Measurements from ENCODE around the gene SMIM41.

Gene SMIM41

GRCh38 chr12:52050758-52051541 is 28.6 kb upstream of the SMIM41 start, which contains the start of gene NR4A1:
Gene NR4A1 (plus strand): TSS chr12:52051442. CDS start chr12:52054329, 2,887 bp downstream.
- no peak for DNase-seq (ENCODE audit: low read depth, low spot score)

DNA sequence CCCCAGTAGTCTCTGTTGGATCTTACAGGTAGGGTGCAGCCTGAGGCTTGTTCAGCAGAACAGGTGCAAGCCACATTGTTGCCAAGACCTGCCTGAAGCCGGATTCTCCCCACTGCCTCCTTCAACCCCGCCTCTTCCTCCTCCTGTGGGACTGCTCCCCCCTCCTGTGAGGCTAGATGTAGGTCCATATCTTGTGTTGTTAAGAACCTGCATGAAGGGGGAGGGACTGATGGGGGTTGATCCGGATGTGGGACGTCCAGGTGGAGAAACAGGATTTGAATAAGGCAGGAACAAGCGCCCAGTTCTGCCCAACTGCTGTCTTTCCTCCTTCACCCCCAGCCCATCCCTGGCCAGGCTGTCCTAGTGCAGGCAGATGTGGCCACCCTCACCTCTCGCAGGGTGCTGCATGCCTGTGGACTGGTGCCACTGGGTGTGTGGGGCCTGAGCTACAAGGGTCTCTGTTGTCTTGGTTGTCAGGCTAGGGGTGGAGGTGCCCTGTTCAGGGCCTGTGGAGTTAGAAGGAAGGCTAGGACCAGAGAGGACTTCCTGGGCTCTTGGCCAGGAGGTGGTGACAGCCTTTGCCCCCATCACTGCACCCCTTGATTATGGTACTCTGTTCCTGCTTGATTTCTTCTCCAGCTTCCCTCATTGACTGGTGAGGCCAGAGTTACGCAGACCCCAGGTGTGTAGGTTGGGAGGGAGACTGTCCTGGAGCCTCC is 26.9 kb upstream of the SMIM41 start:
- no peak for DNase-seq (ENCODE audit: low read depth, low spot score)

- DNase-seq (ENCODE audit: low read depth, low spot score) = no peak
Measured at GRCh38 chr12:52053536-52054209, 25.8 kb upstream of the SMIM41 start.

DNA sequence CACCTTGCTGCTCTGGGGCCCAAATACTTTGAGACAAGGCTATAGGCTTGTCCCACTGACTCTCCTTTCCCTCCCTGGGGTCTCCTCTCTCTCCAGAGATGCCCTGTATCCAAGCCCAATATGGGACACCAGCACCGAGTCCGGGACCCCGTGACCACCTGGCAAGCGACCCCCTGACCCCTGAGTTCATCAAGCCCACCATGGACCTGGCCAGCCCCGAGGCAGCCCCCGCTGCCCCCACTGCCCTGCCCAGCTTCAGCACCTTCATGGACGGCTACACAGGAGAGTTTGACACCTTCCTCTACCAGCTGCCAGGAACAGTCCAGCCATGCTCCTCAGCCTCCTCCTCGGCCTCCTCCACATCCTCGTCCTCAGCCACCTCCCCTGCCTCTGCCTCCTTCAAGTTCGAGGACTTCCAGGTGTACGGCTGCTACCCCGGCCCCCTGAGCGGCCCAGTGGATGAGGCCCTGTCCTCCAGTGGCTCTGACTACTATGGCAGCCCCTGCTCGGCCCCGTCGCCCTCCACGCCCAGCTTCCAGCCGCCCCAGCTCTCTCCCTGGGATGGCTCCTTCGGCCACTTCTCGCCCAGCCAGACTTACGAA is 25.2 kb upstream of the SMIM41 start:
- no peak for DNase-seq (ENCODE audit: low read depth, low spot score)

DNA sequence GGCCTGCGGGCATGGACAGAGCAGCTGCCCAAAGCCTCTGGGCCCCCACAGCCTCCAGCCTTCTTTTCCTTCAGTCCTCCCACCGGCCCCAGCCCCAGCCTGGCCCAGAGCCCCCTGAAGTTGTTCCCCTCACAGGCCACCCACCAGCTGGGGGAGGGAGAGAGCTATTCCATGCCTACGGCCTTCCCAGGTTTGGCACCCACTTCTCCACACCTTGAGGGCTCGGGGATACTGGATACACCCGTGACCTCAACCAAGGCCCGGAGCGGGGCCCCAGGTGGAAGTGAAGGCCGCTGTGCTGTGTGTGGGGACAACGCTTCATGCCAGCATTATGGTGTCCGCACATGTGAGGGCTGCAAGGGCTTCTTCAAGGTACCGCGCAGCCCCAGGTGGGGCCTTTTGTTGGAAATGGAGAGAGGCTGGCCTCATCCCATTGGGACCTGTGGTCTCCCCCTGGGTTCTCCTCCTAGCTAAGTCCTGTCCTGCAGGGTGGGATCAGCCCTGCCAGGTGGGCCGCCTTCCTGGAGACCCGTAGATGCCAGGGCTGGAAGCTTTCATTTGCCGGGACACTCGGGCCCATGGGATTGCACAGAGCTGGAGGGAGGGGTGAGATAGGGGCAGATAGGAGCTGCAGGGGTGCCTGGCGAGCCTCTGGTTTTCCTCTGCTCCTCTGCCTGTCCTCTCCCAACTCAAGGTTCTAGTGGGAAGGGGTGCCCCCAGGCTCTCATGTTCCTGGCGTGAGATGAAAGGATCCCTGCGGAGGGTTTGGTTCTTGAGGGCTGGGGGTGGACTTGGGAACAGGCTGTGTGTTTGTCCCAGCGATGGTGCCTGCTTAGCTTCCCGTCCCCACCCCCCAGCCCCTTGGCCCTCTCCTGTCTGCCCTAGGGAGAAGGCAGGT is 24.4 kb upstream of the SMIM41 start:
- no peak for DNase-seq (ENCODE audit: low read depth, low spot score)

DNA sequence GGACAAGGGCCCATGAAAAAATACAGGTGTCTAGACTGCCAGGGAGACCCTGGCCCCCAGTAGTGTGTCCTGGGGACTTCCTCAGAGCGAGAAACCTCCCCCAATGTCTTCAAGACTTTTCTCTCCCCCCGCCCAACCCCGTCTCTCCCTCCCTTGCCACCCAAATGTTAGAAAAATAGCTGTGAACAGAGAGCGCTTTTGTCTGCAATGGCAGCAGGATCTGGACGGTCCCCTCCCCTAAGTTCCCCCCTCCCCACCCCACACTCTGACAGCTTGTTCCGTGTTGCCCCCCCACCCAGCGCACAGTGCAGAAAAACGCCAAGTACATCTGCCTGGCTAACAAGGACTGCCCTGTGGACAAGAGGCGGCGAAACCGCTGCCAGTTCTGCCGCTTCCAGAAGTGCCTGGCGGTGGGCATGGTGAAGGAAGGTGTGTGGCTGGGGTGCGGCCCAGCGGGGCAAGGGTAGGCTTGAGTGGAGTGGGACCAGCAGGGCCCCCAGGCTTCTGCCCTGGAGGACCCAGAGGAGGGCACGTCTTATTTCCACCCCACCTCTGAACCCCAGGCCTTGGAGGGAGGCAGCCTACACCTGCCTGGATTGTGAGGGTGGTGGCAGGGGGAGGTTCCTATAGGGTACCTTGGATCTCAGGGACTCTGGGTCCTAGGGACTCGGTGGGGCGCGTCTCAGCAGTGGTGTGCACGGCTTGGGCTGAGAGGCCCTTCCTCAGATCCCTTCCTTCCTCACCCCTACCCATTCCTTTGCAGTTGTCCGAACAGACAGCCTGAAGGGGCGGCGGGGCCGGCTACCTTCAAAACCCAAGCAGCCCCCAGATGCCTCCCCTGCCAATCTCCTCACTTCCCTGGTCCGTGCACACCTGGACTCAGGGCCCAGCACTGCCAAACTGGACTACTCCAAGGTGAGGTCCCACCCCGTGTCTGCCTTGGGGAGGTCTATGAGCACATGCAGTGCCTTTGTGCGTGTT is 23.5 kb upstream of the SMIM41 start:
- no peak for DNase-seq (ENCODE audit: low read depth, low spot score)

DNA sequence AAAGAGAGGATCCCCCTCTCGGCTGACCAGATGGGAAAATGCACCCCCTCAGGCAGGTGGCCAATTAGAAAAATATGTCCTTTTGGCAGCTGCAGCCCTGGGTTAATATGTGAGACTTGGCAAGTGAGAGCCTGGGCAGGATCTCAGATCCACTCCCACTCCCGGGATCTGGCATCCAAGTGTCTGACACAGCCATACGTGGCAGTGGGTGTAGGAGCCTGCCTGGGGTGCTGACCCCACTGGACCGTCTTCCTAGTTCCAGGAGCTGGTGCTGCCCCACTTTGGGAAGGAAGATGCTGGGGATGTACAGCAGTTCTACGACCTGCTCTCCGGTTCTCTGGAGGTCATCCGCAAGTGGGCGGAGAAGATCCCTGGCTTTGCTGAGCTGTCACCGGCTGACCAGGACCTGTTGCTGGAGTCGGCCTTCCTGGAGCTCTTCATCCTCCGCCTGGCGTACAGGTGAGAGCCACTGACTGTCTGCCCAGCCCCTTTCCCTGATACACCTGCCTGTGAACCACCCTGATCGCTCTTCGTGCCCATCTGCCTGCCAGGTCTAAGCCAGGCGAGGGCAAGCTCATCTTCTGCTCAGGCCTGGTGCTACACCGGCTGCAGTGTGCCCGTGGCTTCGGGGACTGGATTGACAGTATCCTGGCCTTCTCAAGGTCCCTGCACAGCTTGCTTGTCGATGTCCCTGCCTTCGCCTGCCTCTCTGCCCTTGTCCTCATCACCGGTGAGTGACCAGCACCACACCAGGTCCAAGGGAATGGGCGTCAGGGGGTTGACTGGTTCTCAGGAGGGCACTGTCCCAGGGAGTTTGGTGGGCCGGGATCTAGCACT is 22.5 kb upstream of the SMIM41 start:
- DNase-seq (ENCODE audit: low read depth, low spot score) = no peak

- no peak for DNase-seq (ENCODE audit: low read depth, low spot score)
Measured at GRCh38 chr12:52057638-52058576, 21.6 kb upstream of the SMIM41 start.

DNA sequence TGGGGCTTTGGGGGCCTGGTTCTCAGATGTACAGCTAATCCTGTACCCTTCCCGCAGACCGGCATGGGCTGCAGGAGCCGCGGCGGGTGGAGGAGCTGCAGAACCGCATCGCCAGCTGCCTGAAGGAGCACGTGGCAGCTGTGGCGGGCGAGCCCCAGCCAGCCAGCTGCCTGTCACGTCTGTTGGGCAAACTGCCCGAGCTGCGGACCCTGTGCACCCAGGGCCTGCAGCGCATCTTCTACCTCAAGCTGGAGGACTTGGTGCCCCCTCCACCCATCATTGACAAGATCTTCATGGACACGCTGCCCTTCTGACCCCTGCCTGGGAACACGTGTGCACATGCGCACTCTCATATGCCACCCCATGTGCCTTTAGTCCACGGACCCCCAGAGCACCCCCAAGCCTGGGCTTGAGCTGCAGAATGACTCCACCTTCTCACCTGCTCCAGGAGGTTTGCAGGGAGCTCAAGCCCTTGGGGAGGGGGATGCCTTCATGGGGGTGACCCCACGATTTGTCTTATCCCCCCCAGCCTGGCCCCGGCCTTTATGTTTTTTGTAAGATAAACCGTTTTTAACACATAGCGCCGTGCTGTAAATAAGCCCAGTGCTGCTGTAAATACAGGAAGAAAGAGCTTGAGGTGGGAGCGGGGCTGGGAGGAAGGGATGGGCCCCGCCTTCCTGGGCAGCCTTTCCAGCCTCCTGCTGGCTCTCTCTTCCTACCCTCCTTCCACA is 20.7 kb upstream of the SMIM41 start:
- DNase-seq (ENCODE audit: low read depth, low spot score) = no peak

DNA sequence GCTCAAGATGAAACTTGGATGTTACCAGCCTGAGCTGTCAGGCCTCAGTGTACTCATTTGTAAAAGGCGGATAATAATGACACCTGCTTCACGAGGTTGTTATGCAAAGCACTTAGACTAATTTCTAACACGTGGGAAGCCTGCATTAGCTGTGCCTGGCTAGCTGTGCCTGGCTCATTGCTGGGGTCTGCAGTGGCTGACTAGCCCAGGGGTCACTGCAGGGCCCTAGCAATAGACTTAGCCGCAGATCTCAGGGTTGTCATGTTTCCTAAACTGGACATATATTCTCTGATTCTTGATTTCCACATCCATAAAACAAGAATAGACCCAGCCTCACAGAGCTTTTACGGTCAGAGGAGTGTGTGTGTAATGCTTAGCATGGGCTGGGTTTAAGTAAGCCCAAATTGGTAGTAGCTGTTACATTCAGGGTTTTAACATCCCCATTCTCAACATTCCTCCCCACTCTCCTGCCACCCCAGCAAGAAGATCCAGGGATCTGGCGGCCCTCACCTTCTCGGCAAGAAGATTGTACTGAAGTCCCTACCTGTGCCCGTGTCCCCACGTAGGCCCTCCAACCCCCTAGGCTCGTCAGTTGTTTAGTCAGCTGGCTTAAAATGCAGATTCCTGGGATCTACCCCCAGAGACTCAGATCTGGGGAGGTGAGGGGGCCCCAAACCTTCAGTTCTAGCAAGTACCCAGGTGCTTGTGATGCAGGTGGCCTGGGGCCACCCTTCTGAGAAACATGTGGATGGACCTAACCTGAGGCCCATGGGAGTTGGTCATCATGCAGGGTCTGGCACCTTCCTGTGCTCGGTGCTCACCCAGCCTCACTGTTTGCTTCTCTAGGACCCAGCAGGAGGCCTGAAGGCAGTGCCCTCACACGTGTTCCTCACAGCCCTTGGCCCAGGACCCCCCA is 19.7 kb upstream of the SMIM41 start:
- DNase-seq (ENCODE audit: low read depth, low spot score) = no peak

DNA sequence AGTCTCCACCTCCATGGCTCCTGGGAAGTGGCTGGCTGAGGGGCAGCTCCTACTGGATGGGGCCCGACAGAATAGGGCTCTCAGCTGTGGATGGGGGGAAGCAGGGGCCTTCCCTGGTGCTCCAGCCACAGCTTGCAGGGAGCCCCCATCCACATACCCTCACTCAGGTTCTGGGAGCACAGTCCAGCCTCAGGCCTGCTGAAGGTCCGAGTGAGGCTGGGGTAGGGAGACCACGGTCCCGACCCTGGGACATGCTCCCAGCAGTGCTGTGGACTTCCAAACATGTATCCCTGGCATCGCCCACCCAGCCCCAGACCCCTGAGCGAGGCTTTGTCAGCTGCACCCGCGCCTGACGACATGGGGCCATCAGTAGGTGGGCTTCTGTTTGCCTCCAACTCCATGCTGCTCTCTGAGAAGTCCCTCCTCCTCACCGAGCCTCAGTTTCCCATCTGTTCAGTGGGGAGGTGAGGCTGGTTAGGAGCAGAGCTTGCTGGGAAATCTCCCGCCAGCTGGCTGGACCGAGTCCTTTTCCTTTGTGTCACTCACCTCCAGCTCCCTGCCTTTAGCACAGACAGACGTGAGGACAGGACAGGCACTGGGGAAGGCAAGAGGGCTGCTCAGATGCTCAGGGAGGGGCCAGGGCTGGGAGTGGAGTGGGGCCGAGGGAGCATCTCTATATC is 18.9 kb upstream of the SMIM41 start:
- DNase-seq (ENCODE audit: low read depth, low spot score) = no peak

DNA sequence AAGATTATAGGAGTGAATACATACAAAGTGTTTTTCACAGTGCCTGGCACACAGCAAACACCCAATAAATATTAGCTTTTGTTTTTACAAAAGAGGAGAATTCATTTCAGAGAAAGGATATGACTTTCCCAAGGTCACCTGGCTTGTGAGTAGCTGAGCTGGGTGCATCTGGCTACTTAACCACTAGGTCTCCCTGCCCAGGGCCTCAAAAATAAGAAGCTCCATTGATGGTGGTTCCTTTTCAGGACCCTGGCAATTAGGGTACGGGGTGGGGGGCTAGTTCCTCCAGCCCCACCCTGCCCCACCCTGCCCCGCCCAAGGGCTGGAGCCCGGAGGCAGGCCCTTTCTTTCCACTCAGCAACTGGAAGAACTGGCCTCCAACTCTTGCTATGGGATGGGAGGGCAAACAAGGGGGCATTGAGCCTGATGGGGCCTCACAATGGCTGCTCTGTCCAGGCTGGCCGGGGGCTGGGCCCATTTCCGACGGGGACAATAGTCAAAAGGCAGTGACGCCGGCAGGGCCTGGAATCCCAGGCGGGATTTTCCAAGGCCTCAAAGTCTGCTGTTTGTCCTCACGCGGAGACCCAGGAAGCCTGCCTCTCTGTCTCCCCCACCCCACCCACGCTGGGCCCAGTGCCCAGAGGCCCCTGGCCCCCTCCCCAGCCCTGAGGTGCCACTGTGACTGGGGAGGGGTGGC is 17.9 kb upstream of the SMIM41 start:
- DNase-seq (ENCODE audit: low read depth, low spot score) = no peak

GRCh38 chr12:52062167-52063081 is 17.1 kb upstream of the SMIM41 start:
- no peak for DNase-seq (ENCODE audit: low read depth, low spot score)
